IMR-90 (cell line): ENCODE measurements around the gene HS3ST5. TPM values are rescaled to one million over a fixed set of nuclear protein-coding genes. Genes with fewer than 3 reads are reported as not detected.

Experiments
- ATAC-seq: fragments of 200-7000 bp; cut with Tn5 transposase; 2 replicates; pipeline ENCODE4 v1.9.1; 2020; ENCODE audit warnings: low read depth, mild to moderate bottlenecking, moderate library complexity
- BruUV-seq: library from RNA; stranded (reverse); fragments of 400-500 nt; replicated peaks from 2 replicates; lab custom pipeline; 2021; lab: Mats Ljungman, UMichigan
- CTCF ChIA-PET: fragments of 300-600 bp; formaldehyde crosslinking; extraction: SDS; loops from one replicate; lab custom pipeline; 2021; ENCODE audit warnings: antibody characterized with exemption; lab: Yijun Ruan, JAX
- POLR2A ChIA-PET: fragments of 300-600 bp; sonication (Branson Sonifier 250); formaldehyde crosslinking; loops from one replicate; lab custom pipeline; 2022; ENCODE audit warnings: antibody characterized with exemption; ENCODE audit not compliant: unreplicated experiment; lab: Charles Lee
- DNase-seq: peaks from one replicate; pipeline ENCODE4 v3.0.0; 2013
- H2AFZ ChIP-seq: replicated peaks from 2 replicates; pipeline ENCODE3; 2013; ENCODE audit warnings: low read length, mild to moderate bottlenecking; ENCODE audit not compliant: poor library complexity
- H2AK5ac ChIP-seq: 2 replicates; pipeline ENCODE4 v1.6.1; 2013; ENCODE audit warnings: low read depth, low read length, inconsistent platforms
- H2AK9ac ChIP-seq: replicated peaks from 2 replicates; pipeline ENCODE3; 2013; ENCODE audit warnings: mild to moderate bottlenecking, low read depth, low read length, moderate library complexity; ENCODE audit not compliant: poor library complexity
- H2BK120ac ChIP-seq: 2 replicates; pipeline ENCODE4 v1.6.1; 2013; ENCODE audit warnings: low read depth, low read length, inconsistent platforms
- H2BK15ac ChIP-seq: 3 replicates; pipeline ENCODE4 v1.6.1; 2013; ENCODE audit warnings: low read depth, low read length, inconsistent platforms
- H2BK20ac ChIP-seq: 2 replicates; pipeline ENCODE4 v1.6.1; 2013; ENCODE audit warnings: low read depth, mild to moderate bottlenecking, inconsistent platforms, low read length, moderate library complexity
- H2BK5ac ChIP-seq: 2 replicates; pipeline ENCODE4 v1.6.1; 2013; ENCODE audit warnings: mild to moderate bottlenecking, low read depth, low read length, inconsistent platforms; ENCODE audit not compliant: poor library complexity, severe bottlenecking
- H3K14ac ChIP-seq: replicated peaks from 2 replicates; pipeline ENCODE4 v1.6.1; 2013; ENCODE audit warnings: low read depth, low read length, inconsistent platforms
- H3K18ac ChIP-seq: 2 replicates; pipeline ENCODE4 v1.6.1; 2013; ENCODE audit warnings: low read depth, low read length, control low read depth
- H3K23ac ChIP-seq: 2 replicates; pipeline ENCODE4 v1.6.1; 2013; ENCODE audit warnings: low read depth, low read length, inconsistent platforms
- H3K27ac ChIP-seq: 2 replicates; pipeline ENCODE4 v1.5.1; 2013; ENCODE audit warnings: mild to moderate bottlenecking, control low read depth, low read length; ENCODE audit not compliant: insufficient read depth
- H3K27me3 ChIP-seq: 2 replicates; pipeline ENCODE4 v1.6.1; 2013; ENCODE audit warnings: low read length; ENCODE audit not compliant: control insufficient read depth, insufficient read depth
- H3K36me3 ChIP-seq: 2 replicates; pipeline ENCODE4 v1.6.1; 2013; ENCODE audit warnings: low read length, mixed read lengths; ENCODE audit not compliant: control insufficient read depth, insufficient read depth
- H3K4ac ChIP-seq: 2 replicates; pipeline ENCODE4 v1.6.1; 2013; ENCODE audit warnings: low read depth, low read length, inconsistent platforms
- H3K4me1 ChIP-seq: 2 replicates; pipeline ENCODE4 v1.6.1; 2013; ENCODE audit warnings: low read length, mixed read lengths; ENCODE audit not compliant: control insufficient read depth, insufficient read depth
- H3K4me2 ChIP-seq: 2 replicates; pipeline ENCODE4 v1.6.1; 2013; ENCODE audit warnings: low read depth, mild to moderate bottlenecking, control low read depth, low read length, moderate library complexity
- H3K4me3 ChIP-seq: 2 replicates; pipeline ENCODE4 v1.5.1; 2013; ENCODE audit warnings: low read depth, mild to moderate bottlenecking, control low read depth, low read length, moderate library complexity; ENCODE audit not compliant: insufficient read depth
- H3K56ac ChIP-seq: 2 replicates; pipeline ENCODE4 v1.6.1; 2013; ENCODE audit warnings: low read length, inconsistent platforms; ENCODE audit not compliant: insufficient read depth; ENCODE audit errors: extremely low read depth
- H3K79me1 ChIP-seq, 2 experiments: 2 replicates each; pipeline ENCODE4 v1.6.1; 2013; ENCODE audit warnings: low read length in 2 of 2, inconsistent platforms in 1 of 2, low read depth in 1 of 2
- H3K9ac ChIP-seq: 2 replicates; pipeline ENCODE4 v1.6.1; 2013; ENCODE audit warnings: low read depth, low read length, control low read depth
- H3K9me1 ChIP-seq: 2 replicates; pipeline ENCODE4 v1.6.1; 2013; ENCODE audit warnings: low read length, inconsistent platforms; ENCODE audit not compliant: insufficient read depth
- H3K9me3 ChIP-seq: 2 replicates; pipeline ENCODE4 v1.6.1; 2013; ENCODE audit warnings: low read length; ENCODE audit not compliant: control insufficient read depth, insufficient read depth
- H4K20me1 ChIP-seq: 2 replicates; pipeline ENCODE4 v1.6.1; 2013; ENCODE audit warnings: low read length, inconsistent platforms; ENCODE audit not compliant: insufficient read depth
- H4K5ac ChIP-seq: 2 replicates; pipeline ENCODE4 v1.6.1; 2013; ENCODE audit warnings: mild to moderate bottlenecking, low read depth, low read length, control low read depth
- H4K8ac ChIP-seq, 2 experiments: 2 replicates each; pipeline ENCODE4 v1.6.1; 2013; ENCODE audit warnings: low read depth in 2 of 2, low read length in 2 of 2, control low read depth in 1 of 2, inconsistent platforms in 1 of 2
- H4K91ac ChIP-seq: 2 replicates; pipeline ENCODE4 v1.6.1; 2013; ENCODE audit warnings: low read depth, low read length, inconsistent platforms; ENCODE audit not compliant: insufficient read depth
- BHLHE40 ChIP-seq: fragments of 150-350 bp; IDR thresholded peaks from 2 replicates; pipeline ENCODE4 v1.6.1; 2016; ENCODE audit warnings: mild to moderate bottlenecking, low read depth, low read length
- CEBPB ChIP-seq: IDR thresholded peaks from 2 replicates; pipeline ENCODE4 v1.6.1; 2012; ENCODE audit warnings: low read depth, low read length, improper control_type of control experiment
- CHD1 ChIP-seq: IDR thresholded peaks from 2 replicates; pipeline ENCODE4 v1.6.1; 2012; ENCODE audit warnings: low read depth, low read length, improper control_type of control experiment
- ELK1 ChIP-seq: fragments of 150-350 bp; IDR thresholded peaks from 2 replicates; pipeline ENCODE4 v1.6.1; 2016; ENCODE audit warnings: low read depth, mild to moderate bottlenecking, low read length, moderate library complexity, borderline replicate concordance
- FOS ChIP-seq: fragments of 150-350 bp; IDR thresholded peaks from 2 replicates; pipeline ENCODE4 v1.6.1; 2016; ENCODE audit warnings: low read depth, low read length
- NFE2L2 ChIP-seq: fragments of 150-350 bp; IDR thresholded peaks from 2 replicates; pipeline ENCODE4 v1.6.1; 2016; ENCODE audit warnings: low read depth, mild to moderate bottlenecking, low read length
- POLR2A ChIP-seq: IDR thresholded peaks from 2 replicates; pipeline ENCODE4 v1.6.1; 2012; ENCODE audit warnings: mild to moderate bottlenecking, low read depth, low read length
- RAD21 ChIP-seq: IDR thresholded peaks from 2 replicates; pipeline ENCODE4 v1.6.1; 2012; ENCODE audit warnings: low read length, improper control_type of control experiment
- RCOR1 ChIP-seq: IDR thresholded peaks from 2 replicates; pipeline ENCODE4 v1.6.1; 2012; ENCODE audit warnings: mild to moderate bottlenecking, low read length, improper control_type of control experiment; ENCODE audit not compliant: insufficient replicate concordance
- SMC3 ChIP-seq: fragments of 150-350 bp; IDR thresholded peaks from 2 replicates; pipeline ENCODE4 v1.6.1; 2016; ENCODE audit warnings: low read depth, mild to moderate bottlenecking, antibody characterized with exemption, low read length, moderate library complexity
- WGBS, 2 experiments: methylation state at CpG; one replicate each; pipeline versions ENCODE4 v1.1.5 to v1.1.7; 2013; ENCODE audit warnings: missing lambda C conversion rate in 2 of 2; ENCODE audit not compliant: insufficient read length in 1 of 2; ENCODE audit errors: extremely low coverage in 2 of 2; 5-methylcytosine and 5-hydroxymethylcytosine counted together
- dilution Hi-C: fragments of 300-500 bp; cut with HindIII; formaldehyde crosslinking; loops from one replicate; pipeline ENCODE4 v1.14.3; 2018; ENCODE audit warnings: low sequenced_read_pairs; ENCODE audit not compliant: unreplicated experiment
- in situ Hi-C: fragments of 300-500 bp; cut with MboI; formaldehyde crosslinking; loops from 3 replicates; pipeline ENCODE4 v1.14.3; 2019; ENCODE audit warnings: low sequenced_read_pairs, inconsistent platforms, mixed read lengths
- intact Hi-C: fragments of 100-400 bp; cut with micrococcal nuclease; formaldehyde crosslinking; loops from 2 replicates; pipeline ENCODE4 v1.10.0; 2022
- polyA plus RNA-seq, 3 experiments: library from polyadenylated mRNA; depleted of rRNA; stranded (reverse); fragments of >200 nt; gene quantifications; 2 replicates each; pipeline ENCODE4 v1.2.3, GENCODE V29; 2012; ENCODE audit warnings: low replicate concordance in 1 of 3
- total RNA-seq: library from RNA; depleted of rRNA; stranded (reverse); fragments of >200 nt; gene quantifications from 2 replicates; pipeline ENCODE4 v1.2.3, GENCODE V29; 2012

HS3ST5 gene
- total and polyA plus RNA-seq, 2 of the 4 experiments (the other 2 are of a cell fraction) = not detected

GRCh38 chr6:114292431-114292830 is 50.4 kb downstream of the HS3ST5 start:
- Histone ChIP-seq H2BK120ac (no peak overlapping the region), H3K14ac (no peak overlapping the region), H3K56ac (no peak overlapping the region), H4K8ac (no peak overlapping the region), H2AK5ac (no peak overlapping the region), H3K27ac (no peak overlapping the region), H3K9ac (no peak overlapping the region), H3K27me3 (no peaks in the 10 kb centered on the region; the same call in 1 of the 2 replicates), H2BK20ac (no peak overlapping the region), H3K36me3 (no peaks in the 10 kb centered on the region), H3K4me1 (no peaks in the 10 kb centered on the region), H2BK5ac (no peak overlapping the region), H2AFZ (no peak overlapping the region), H3K4ac (no peak overlapping the region), H3K9me3 (no peaks in the 10 kb centered on the region), H3K9me1 (no peaks in the 10 kb centered on the region), H3K18ac (no peak overlapping the region), H4K91ac (no peak overlapping the region), H3K4me3 (no peak overlapping the region), H4K5ac (no peak overlapping the region), H2AK9ac (no peak overlapping the region), H3K4me2 (no peak overlapping the region), H4K20me1 (no peaks in the 10 kb centered on the region), H3K79me1 (no peaks in the 10 kb centered on the region), H3K23ac (no peak overlapping the region), H2BK15ac (no peak overlapping the region)
- DNase-seq (no peak), ATAC-seq (no peak)
- no peak for TF ChIP-seq CEBPB
- TF ChIP-seq SMC3 = no peak
- no peak for TF ChIP-seq RAD21
- no peak for TF ChIP-seq BHLHE40
- TF ChIP-seq FOS = no peak
- no peak for TF ChIP-seq ELK1
- TF ChIP-seq CHD1 = no peak
- no peak for TF ChIP-seq POLR2A
- TF ChIP-seq RCOR1 = no peak
- TF ChIP-seq NFE2L2 = no peak
- dilution Hi-C loops (no loop called here), intact Hi-C loops (no loop called here), in situ Hi-C loops (loop anchor here (25.0 kb wide), 1 partner anchor 305 kb away; no protein-coding TSS in a partner anchor)
- WGBS, 2 experiments = no CpG with 5 or more reads among the region's 1 CpG
- CTCF ChIA-PET = no interaction called here
- BruUV-seq = no TSS peak
- POLR2A ChIA-PET = no interaction called here
